Astrocyte (in vitro differentiated cells and primary cell): ENCODE results near the gene METTL21A.

Source experiments
- CTCF ChIP-seq: IDR thresholded peaks from 2 replicates; pipeline ENCODE4 v1.5.1; 2011; ENCODE audit warnings: low read depth, mild to moderate bottlenecking, inconsistent platforms, low read length, moderate library complexity; ENCODE audit not compliant: insufficient read depth
- EZH2 ChIP-seq: IDR thresholded peaks from 2 replicates; pipeline ENCODE4 v1.6.1; 2012; ENCODE audit warnings: mild to moderate bottlenecking, low read length, inconsistent platforms; ENCODE audit not compliant: insufficient read depth

- TF ChIP-seq EZH2 (no peak), CTCF (no peak)
Observed at GRCh38 chr2:207571370-207571769, 53.8 kb downstream of the METTL21A start.
